ENCODE results near the gene RNF43.

The RNF43 gene

GRCh38 chr17:58381124-58382035, 36.0 kb downstream of the RNF43 start:
- DNase-seq (ENCODE audit: low spot score): no peak

GRCh38 chr17:58380207-58381123, 36.9 kb downstream of the RNF43 start:
- no peak for DNase-seq (ENCODE audit: low spot score)

- no peak for DNase-seq (ENCODE audit: low spot score)
Observed at GRCh38 chr17:58379511-58379824, 37.9 kb downstream of the RNF43 start.

GRCh38 chr17:58378733-58379510, 38.4 kb downstream of the RNF43 start:
- no peak for DNase-seq (ENCODE audit: low spot score)

GRCh38 chr17:58377661-58378060, 39.7 kb downstream of the RNF43 start:
- no peak for DNase-seq (ENCODE audit: low spot score)

- DNase-seq (ENCODE audit: low spot score): no peak
Observed at GRCh38 chr17:58377093-58377601, 40.2 kb downstream of the RNF43 start.

- DNase-seq (ENCODE audit: low spot score): no peak
Observed at GRCh38 chr17:58376472-58377000, 40.8 kb downstream of the RNF43 start.

- DNase-seq (ENCODE audit: low spot score): no peak
Observed at GRCh38 chr17:58375811-58376210, 41.5 kb downstream of the RNF43 start.

GRCh38 chr17:58375256-58375655, 42.1 kb downstream of the RNF43 start:
- no peak for DNase-seq (ENCODE audit: low spot score)

- DNase-seq (ENCODE audit: low spot score): no peak
Observed at GRCh38 chr17:58373923-58374322, 43.4 kb downstream of the RNF43 start.

GRCh38 chr17:58373003-58373402, 44.3 kb downstream of the RNF43 start:
- no peak for DNase-seq (ENCODE audit: low spot score)

GRCh38 chr17:58371300-58371950, 45.9 kb downstream of the RNF43 start:
- no peak for DNase-seq (ENCODE audit: low spot score)

- no peak for DNase-seq (ENCODE audit: low spot score)
Observed at GRCh38 chr17:58370716-58371115, 46.6 kb downstream of the RNF43 start.

GRCh38 chr17:58370309-58370708, 47.0 kb downstream of the RNF43 start:
- no peak for DNase-seq (ENCODE audit: low spot score)

- no peak for DNase-seq (ENCODE audit: low spot score)
Observed at GRCh38 chr17:58369214-58370031, 47.9 kb downstream of the RNF43 start.

GRCh38 chr17:58368860-58369213, 48.5 kb downstream of the RNF43 start:
- DNase-seq (ENCODE audit: low spot score): no peak
